ENCODE measurements around the gene IFT122.

The IFT122 gene

DNA sequence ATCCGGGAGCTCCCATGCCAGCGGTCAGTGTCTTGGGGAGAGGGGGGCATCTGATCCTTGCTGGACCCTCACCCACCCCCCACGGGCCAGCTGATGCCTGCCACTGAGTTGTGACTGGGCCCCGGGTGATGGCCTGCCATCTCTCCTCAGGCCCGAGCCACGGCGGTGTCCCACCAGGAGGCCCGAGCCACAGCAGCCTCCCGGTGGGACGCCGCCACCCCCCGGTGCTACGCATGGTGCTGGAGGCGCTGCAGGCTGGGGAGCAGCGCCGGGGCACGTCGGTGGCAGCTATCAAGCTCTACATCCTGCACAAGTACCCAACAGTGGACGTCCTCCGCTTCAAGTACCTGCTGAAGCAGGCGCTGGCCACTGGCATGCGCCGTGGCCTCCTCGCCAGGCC lies 107.2 kb downstream of the IFT122 start:
- DNase-seq, result no peak

DNA sequence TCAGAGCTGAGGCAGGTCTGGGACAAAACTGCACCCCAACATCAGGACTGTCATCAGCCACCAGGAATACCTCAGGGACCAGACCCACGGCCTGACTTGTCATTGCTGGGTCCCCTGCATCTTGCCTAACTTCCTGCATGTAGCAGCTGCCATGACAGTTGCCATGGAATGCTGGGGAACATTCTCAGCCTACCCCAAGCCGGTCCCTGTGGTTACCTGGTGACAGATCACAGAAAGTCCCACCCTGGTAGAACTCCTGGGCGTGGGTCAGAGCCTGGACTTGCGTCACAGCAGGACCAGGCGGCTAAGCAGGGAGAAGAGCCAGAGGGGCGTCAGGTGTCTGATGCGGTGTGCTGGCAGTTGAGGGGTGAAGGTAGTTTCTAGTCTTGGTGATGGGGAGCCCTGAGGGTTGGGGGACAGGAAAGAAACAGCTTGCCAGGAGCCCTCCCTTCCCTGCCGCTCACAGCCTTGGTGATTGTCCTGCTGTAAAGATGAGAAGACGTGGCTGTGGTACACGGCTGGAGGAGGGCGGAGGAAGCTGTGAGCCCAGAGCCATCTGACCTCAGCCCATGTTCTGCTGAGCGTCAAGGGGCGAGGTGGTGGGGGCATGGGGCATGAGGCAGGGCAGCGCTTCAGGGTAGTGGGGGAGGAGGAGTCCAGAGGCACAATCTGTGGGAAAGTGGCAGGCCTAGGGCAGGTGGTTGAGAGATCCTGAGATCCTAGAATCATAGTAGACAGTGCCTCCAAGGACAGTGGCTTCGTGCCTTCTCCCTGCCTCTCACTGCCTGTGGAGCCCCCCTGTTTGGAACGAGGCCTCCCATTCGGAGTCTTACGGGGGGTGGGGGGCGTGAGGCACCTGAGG lies 108.3 kb downstream of the IFT122 start:
- no peak for DNase-seq

DNA sequence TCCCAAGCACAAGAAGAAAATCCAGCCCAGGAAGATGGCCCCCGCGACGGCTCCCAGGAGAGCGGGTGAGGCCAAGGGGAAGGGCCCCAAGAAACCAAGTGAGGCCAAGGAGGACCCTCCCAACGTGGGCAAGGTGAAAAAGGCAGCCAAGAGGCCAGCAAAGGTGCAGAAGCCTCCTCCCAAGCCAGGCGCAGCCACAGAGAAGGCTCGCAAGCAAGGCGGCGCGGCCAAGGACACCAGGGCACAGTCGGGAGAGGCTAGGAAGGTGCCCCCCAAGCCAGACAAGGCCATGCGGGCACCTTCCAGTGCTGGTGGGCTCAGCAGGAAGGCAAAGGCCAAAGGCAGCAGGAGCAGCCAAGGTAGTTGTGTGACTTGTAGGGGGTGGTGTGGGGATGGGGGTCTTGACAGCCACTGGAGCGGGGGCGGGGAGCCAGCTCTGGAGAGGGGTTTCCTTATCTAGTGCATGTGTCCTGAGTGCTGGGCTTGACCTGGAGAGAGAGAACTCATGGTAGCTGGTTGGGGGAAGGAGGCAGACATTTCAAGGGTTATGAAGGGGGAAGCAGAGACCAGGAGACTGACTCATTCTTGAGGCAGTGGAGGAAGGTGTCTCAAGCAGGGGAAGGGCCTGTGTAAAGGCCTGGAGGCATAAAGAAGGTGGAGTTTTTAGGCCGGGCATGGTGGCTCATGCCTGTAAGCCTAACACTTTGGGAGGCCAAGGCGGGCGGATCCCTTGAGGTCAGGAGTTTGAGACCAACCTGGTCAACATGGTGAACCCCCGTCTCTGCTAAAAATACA lies 109.2 kb downstream of the IFT122 start:
- no peak for DNase-seq

DNA sequence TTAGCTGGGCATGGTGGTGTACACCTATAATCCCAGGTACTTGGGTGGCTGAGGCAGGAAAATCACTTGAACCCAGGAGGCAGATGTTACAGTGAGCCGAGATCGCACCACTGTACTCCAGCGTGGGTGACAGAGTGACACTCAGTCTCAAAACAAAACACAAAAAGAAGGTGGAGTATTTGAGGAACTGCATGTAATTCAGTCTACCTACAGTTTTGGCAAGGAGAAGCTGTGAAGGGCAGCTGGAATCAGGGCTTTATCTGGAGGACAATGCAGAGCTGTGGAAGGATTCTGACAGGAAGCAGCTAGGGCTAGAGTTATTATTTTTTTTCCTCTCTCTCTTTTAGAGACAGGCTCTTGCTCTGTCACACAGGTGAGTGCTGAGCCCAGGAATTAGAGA lies 109.8 kb downstream of the IFT122 start:
- DNase-seq, result no peak

DNA sequence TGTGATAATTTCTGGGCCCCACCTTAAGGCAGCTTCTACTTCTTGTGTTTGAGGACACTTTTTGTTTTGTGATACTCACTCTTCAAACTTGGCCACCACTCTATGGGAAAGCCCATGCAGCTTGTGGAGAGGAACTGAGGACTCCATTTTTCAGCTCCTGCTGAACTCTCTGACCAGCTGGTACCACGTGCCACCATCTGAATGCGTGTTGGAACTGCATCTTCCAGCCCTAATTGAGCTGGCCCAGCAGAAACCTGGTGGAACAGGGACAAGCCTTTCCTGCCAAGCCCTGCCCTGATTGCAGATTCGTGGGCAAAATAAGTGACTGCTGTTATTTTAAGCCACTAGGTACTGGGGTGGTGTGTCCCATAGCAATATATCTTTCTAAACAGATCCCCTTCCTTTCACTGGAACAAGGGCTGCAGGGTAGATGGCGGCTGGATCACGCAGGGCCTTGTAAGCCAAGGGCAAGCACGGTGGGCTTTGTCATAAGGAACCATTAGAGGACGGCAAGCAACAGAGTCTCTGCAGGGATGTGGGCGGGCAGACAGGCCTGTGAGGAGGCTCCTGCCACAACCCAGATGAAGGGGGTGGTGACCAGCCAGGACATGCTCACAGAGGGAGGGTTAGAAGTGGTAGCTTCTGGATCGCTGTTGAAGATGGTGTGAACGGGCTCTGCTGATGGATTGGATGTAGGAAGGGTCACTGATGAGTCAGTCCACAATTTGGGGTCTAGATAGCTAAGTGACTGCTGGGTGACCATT lies 112.4 kb downstream of the IFT122 start:
- no peak for DNase-seq

DNA sequence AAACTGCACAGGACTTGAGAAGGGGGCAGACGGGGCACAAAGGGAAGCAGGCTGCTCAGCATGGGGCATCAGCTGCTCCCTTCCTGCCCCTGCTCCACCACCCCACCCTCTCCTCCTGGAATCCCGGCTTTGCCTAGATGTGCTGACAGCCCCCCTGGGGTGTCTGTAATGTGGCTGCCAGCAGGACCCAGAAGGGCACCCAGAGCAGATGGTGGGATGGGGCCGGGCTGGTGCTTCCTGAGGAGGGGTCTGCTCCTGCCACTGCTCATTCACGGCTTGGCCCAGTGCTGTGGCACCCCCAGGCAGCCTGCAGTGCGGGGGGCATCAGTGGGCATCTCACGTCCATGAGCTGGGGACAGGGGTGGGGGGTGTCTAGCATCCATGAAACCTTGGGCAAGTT lies 113.1 kb downstream of the IFT122 start:
- no peak for DNase-seq

DNA sequence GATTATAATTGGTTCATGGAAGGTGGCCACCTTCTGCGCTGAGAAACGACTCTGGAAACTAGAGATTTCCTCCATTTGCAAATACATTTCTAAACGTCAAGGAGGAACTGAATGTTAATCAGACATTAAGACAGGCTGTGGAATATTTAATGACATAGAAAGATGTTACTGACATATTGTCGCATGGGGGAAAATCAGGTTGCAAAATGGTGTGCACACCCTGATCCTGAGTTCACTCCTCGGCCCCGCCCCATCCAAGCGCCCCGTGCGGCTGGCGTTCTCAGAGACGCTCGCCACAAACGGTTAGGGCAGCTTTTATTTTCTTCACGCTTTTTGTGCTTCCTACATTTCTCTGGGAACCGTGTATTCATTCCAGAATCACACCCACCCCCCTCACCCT lies 113.7 kb downstream of the IFT122 start:
- peak; percentile 24 for DNase-seq

DNA sequence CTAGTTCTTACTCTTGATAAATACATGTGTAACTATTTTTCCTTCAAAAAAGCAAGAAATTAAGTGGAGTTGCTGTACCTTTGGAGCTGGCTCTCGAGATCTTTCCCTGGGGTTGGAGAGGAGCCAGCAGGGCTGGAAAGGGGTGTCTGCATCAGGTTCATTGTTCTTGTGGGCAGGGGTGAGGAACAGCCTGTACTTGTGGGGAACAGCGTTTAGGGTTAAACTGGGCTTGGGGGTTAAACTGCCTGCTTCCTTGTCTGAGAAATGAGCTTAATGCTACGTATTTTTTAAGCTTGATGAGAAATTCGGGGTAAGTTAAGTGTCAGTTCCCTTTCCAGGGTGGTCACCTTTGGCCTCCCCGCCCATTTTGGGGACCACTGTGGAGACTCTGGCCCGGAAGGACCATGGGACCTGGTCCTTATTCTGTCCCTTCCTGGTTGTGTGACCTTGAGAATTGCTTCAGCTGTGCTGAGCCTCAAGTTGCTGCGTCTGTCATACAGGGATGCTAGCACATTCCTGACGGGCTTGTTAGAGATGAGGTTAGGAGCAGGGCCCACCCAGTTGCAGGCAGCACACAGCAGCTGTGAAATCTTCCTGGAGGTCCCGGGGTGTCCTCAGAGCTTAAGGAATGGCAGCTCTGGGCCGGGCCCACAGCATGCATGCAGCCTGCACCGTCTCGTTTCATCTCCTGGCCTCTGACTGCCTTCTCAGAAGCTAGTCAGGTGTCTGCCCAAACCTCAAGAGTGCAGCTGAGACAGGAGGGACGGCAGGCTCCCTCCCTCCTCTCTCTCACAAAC lies 114.5 kb downstream of the IFT122 start:
- DNase-seq, result no peak

DNA sequence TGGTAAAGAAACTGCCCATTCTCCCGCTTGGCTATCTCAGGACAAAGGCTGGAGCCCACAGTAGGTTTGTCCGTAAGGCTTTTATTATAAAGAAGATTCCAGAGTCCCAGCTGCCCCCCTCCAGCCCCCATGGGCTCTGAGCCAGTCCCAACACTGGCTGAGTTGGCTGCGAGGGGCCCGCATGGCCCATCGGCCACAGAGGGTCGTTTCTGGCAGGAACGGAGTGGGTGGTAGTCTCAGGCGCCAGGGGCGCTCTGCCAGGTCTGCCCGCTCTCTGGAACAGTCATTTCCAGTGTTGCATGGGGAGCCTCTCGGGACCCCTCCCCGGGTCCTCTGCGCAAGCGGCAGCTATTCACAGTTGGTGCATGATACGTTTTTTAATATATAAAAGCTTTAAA lies 115.1 kb downstream of the IFT122 start:
- DNase-seq, result no peak

DNA sequence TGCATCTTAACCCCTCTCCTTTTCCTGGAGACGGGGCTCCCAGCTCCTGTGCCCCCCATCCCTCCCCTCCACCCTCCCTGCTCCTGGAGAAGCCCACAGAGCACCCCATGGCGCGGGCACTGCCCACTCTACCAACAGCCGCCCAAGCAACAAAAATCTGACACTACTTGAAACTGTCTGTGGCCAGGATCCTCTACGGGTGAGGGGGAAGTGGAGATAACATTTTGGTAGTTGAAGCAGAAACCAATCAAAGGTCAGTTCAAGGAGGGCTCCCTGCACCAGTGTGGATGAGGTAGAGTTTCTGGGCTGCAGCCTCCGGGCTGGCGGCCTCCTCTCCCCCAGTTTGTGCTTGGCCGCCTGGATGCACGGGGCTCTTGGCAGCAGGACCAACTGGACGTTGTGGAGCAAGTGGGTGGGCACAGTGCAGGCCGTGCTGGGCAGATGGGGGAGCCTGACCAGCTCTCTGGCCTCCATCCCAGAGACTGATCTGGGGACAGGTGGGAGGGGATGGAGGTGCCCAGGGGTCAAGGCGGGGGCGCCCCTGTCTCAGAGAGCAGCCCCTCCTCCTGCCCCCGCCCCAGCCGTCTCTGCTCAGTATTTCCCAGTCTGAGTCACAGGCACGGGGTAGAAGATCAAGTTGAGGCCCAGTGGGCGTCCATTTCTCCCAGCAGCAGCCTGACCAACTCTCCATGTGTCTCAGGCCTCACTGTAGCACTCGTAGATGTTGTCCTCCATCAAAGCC lies 115.8 kb downstream of the IFT122 start:
- DNase-seq, result no peak

DNA sequence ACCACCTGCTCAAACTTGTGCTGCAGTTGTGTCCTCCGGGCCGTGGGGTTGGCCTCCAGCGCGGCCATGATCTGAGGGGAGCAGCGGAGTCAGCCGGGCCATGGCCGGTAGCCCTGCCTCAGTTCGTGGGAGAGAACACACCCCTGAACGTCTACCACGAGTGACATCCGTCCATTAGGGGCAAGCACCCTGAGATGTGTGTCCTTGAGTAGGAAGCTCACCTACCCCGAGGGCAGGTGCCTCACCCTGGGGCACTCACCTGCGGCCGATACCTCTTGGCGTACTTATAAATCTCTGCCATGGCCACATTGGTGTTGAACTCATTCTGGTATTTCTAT lies 116.3 kb downstream of the IFT122 start:
- DNase-seq, result no peak

DNA sequence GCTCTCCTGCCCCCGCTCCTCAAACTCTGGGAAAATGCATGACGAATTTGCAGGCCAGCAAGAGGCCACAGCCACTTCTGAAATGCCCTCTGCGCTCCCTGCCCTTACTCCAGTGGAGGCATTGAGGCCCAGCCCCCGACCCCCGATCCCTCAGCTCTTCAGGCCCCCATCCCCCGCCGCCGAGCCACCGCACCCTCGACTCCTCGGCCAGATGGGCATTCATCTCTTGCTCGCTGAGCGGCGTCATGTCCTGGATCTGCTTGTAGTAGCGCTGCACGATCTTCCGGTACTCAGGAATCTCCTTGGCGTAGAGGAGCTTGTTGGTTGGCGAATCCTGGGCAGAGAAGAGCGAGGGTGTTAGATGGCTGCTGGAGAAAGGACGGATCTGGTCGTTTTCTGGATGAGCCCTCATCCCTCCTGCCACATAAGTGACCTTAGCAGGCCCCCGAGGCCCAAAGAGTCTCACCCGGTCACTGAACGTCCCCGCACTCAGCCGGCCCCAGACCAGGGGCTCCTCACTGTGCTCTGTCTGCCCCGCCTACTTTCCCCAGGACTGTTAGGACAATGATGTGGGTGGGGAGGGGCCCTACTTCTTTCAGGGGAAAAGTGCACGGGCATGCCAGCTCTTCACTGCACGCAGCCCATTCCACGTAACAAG lies 117.0 kb downstream of the IFT122 start:
- DNase-seq, result no peak

DNA sequence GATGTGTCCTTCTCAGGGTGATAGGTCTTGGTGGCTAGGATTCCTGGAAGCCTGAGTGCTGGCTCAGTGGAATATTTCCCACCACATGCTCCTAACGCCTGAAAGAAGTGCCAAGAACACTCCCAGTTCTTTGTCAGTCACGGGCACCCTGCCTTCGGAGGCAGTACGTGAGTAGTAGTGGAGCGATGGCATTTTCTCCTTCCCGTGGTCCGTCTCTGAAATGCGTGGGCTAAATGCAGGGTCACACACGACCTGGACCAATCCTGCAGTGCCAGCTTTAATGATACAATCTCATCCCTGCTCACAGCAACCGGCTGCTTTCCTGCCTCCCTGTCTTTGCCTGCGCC lies 117.5 kb downstream of the IFT122 start:
- DNase-seq, result no peak

DNA sequence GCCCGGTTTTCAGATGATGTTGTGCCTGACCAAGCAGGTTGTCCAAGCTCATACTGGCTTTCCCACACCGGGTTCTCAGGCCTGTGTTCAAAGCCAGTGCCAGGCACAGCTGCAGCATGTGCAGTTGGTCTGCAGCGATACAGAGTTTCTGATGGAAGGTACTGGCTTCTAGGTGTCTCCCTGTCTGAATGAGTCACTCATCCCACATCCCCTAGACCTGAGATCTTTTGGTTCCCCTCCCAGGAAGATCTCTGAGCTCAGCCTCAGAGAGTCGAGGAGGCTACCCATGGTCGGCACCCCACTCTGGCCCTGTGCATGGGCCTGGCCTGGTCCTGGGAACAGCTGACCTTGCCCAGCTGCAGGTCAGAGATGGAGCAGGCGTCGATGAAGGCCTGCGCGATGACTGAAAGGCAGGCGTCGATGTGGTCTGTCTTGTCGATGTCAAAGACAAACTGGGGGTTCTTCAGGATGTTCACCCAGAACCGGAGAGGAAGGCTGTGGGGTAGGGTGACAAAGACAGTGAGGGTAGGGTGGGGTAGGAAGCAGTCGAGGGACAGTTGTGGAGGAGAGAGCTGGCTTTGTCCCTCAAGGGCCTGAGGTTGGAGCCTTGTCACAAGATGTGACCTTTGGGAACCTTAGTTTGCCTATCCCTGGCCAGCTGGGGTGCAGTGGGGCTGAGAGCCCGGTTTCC lies 118.2 kb downstream of the IFT122 start:
- DNase-seq, result no peak

DNA sequence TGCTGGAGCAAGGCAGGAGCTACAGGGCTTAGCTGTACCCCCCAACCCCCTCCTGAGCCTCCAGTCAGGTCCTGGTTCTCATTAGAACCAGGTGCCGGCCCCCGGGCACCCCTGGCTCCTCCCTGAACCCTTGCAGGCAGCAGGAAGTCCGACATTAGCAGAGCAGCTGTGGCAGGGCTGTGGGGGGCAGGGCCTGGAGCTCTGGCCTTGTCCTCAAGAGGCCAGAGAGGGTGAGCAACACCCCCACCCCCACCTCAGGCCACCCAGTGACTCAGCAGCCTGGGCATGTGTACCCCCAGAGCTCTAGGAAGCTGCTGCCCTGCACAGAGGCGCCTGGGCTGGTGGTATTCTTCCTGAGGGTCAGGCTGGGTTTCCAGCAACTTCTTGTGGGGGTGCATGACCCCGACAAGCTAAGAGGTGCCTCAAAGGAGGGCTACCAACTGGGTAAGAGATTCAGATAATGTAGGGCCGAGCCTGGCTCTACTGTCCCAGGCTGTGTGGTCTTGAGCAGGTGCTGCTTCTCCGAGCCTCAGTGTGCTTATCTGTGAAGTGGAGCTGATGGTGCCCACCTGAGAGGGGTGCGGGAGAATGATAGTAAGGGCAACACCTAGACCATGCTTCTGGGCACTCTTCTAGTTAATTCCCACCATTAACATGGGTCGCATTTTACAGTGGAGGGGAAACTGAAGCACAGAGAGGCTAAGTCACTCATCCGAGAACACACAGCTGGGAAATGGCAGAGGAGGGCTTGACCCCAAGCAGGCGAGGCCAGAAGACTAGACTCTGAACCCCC lies 118.9 kb downstream of the IFT122 start:
- DNase-seq, result no peak

DNA sequence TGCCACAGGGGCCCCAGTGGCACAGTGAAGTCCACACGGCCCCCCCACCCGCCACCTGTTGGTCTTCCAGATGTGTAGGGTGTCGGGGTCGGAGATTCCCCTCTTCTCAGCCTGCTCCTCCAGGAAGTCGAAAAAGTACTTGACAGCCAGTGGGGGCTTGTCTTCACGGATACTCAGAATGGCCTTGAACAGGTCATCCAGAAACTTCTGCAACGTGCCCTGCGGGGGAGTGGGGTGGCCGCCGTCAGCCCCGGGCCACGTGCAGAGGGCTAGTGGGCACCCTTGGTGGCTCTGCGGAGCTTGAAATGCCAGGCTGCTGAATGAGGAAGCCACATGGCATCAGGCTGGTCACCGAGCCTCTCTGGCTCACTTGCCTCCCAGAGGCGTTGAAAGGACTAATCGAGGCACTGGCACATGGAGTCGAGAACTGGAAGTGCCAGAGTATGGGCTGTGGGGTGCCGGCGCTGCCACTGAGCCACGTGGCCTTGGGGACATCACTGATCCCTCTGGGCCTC lies 119.6 kb downstream of the IFT122 start:
- no peak for DNase-seq

DNA sequence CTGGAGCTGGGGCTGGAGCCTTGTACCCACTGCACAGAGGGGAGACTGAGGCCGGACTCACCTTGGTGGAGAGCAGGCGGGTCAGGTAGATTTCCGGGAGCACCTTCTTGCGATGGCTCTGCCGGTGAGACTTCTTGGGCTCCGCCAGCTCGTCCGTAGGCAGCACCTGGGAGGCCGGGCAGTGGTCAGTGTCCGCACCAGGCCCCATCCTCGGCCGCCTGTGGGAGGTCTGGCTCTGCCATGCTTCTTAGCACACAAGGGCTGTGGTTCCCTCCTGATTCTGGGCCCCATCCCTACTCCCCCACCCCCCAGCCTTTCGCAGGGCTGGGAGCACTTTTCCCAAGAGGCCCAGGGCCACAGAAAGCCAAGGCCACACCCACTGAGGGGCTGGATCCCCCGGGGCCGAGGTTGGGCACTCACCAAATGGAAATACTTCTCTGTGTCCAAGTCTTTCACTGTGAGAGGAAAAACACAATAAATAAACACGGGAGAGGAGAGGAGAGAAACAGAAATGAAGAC lies 120.3 kb downstream of the IFT122 start:
- no peak for DNase-seq

DNA sequence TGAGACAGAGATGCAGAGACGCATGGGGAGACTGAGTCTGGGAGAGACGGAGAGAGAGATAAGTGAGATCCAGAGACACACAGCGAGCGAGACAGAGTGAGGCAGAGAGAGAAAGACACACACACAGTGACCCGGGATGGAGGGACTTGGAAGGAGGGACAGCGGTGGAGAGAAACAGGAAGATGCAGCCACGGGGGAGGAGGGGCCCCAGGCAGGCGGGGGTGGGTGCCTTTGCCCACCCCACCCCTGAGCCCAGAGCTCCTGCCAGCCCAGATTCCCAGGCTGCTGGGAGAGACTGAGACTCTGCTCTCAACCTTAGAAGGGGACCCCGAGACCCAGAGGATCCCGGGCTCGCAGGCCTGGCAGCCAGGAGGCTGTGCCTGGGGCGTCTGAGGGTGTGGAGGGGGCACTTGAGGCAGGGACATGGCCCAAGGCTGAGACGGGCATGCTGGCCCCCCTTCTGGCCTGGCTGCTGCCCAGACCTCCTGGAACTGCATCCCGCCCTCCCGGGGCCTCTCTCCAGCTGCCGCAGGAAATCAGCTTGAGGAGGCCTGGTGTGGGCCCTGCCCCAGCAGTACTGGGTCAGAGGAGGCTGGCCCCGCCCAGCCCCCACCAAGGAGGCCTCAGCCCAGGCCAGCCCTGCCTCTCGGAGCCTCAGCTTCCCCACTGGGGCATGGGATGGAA lies 121.0 kb downstream of the IFT122 start:
- no peak for DNase-seq

Data from CD4-positive, alpha-beta T cell treated with Interleukin-17A for 4 hours (primary cell).